ENCODE measurements around the gene REX1BD. TPM values are rescaled to one million over a fixed set of nuclear protein-coding genes. Genes with fewer than 3 reads are reported as not detected.

REX1BD gene
- total and polyA plus RNA-seq, 4 donors = 51.4 to 114 (median 83.0) TPM

DNA sequence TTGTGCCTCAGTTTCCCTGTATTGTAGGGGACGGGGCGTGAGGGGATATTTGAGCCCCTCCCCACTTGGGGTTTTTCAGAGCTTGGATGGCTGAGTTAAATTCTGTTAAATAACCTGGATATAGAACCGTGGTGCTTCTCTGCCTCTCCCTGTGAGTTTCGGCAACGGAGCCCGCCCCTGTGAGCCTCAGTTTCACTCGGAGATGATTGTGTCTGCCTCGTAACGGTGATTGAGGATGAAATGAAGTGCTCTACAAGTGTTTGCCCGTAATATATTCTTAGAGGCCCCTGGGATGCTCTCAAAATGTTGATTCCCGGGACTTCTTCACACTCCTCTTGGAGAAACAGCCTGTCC lies 30.4 kb upstream of the REX1BD start:
- DNase-seq = peak in 1 of 3 donors; percentile 28
- no peaks in the 10 kb centered on the region for H3K27me3 ChIP-seq (ENCODE audit: control insufficient read depth in 3 of 3, insufficient read depth in 3 of 3, low read length in 2 of 3)
- no peaks in the 10 kb centered on the region for H3K9me3 ChIP-seq (ENCODE audit: control insufficient read depth in 4 of 4, insufficient read depth in 3 of 4, low read length in 3 of 4)
- H3K27ac ChIP-seq (ENCODE audit: low read depth in 1 of 2, low read length in 1 of 2) = peak overlapping the region; percentile 85 to 96
- peak overlapping the region; percentile 65 to 87 for H3K9ac ChIP-seq (ENCODE audit: insufficient read depth in 1 of 2, low read length in 2 of 2)
- peak overlapping the region; percentile 86 for H3K4me3 ChIP-seq
- peaks cover 0 to 14% (median 0%) of the 10 kb centered on the region in 5 donors for H3K4me1 ChIP-seq (ENCODE audit: control insufficient read depth in 5 of 5, insufficient read depth in 5 of 5, low read length in 5 of 5)
- ATAC-seq (ENCODE audit: insufficient read depth, low FRiP score) = no peak
- H3K36me3 ChIP-seq (ENCODE audit: control insufficient read depth in 4 of 4, insufficient read depth in 4 of 4, low read length in 4 of 4) = peaks cover 0 to 12% (median 3%) of the 10 kb centered on the region in 4 donors
- TF ChIP-seq, protein P1, sequence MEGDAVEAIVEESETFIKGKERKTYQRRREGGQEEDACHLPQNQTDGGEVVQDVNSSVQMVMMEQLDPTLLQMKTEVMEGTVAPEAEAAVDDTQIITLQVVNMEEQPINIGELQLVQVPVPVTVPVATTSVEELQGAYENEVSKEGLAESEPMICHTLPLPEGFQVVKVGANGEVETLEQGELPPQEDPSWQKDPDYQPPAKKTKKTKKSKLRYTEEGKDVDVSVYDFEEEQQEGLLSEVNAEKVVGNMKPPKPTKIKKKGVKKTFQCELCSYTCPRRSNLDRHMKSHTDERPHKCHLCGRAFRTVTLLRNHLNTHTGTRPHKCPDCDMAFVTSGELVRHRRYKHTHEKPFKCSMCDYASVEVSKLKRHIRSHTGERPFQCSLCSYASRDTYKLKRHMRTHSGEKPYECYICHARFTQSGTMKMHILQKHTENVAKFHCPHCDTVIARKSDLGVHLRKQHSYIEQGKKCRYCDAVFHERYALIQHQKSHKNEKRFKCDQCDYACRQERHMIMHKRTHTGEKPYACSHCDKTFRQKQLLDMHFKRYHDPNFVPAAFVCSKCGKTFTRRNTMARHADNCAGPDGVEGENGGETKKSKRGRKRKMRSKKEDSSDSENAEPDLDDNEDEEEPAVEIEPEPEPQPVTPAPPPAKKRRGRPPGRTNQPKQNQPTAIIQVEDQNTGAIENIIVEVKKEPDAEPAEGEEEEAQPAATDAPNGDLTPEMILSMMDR (IDR thresholded peaks at IDR 0.05; ENCODE audit: control extremely low read depth, extremely low read depth) = no peak
- 6 to 7% methylated on average over 11 of the region's 11 CpGs for WGBS, 2 donors

DNA sequence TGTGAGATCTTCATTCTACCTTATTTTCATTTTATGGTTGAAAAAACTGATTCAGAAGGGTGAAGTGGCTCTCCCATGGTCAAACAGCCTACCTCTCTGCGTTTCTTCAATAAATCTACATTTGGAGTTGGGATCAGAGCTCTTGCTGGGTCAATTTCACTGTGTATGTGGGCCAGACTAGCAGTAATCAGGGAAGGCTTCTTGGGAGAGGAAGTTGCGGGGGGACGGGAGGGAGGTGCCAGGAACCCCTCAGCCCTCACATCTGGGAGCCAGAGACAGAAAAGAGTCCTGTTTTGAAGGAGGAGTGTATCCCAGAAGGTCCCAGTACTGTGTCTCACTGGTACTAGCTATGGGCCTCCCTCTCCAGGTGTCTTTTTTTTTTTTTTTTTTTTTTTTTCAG lies 30.0 kb upstream of the REX1BD start:
- WGBS, 2 donors = 51 to 53% methylated on average over 3 of the region's 3 CpGs
- no peaks in the 10 kb centered on the region for H3K9me3 ChIP-seq (ENCODE audit: control insufficient read depth in 4 of 4, insufficient read depth in 3 of 4, low read length in 3 of 4)
- H3K4me3 ChIP-seq = no peak overlapping the region
- DNase-seq = no peak
- H3K9ac ChIP-seq (ENCODE audit: insufficient read depth in 1 of 2, low read length in 2 of 2) = peak overlapping the region; percentile 65 to 87
- H3K36me3 ChIP-seq (ENCODE audit: control insufficient read depth in 4 of 4, insufficient read depth in 4 of 4, low read length in 4 of 4) = peaks cover 0 to 12% (median 4%) of the 10 kb centered on the region in 4 donors
- peak overlapping the region; percentile 85 to 96 for H3K27ac ChIP-seq (ENCODE audit: low read depth in 1 of 2, low read length in 1 of 2)
- ATAC-seq (ENCODE audit: insufficient read depth, low FRiP score) = no peak
- TF ChIP-seq, protein P1 (IDR thresholded peaks at IDR 0.05; ENCODE audit: control extremely low read depth, extremely low read depth) = no peak
- H3K4me1 ChIP-seq (ENCODE audit: control insufficient read depth in 5 of 5, insufficient read depth in 5 of 5, low read length in 5 of 5) = peaks cover 0 to 14% (median 0%) of the 10 kb centered on the region in 5 donors
- H3K27me3 ChIP-seq (ENCODE audit: control insufficient read depth in 3 of 3, insufficient read depth in 3 of 3, low read length in 2 of 3) = no peaks in the 10 kb centered on the region

DNA sequence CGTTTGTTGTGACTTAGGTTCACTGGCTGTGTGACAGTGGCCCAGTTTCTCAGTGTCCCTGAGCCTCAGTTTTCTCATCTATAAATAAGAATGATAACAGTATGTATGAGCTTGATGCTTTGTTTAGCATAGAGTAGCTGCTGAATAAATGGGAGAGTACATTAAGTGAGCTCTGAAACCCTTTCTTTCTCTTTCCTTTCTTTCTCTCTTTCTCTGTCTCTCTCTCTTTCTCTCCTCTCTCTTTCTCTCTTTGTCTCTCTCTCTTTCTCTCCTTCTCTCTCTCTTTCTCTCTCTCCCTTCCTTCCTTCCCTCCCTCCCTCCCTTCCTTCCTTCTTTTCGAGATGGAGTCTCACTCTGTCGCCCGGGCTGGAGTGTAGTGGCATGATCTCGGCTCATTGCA lies 28.9 kb upstream of the REX1BD start:
- no peak overlapping the region for H3K9ac ChIP-seq (ENCODE audit: insufficient read depth in 1 of 2, low read length in 2 of 2)
- WGBS, 2 donors = 53 to 57% methylated on average over 5 of the region's 5 CpGs
- no peak overlapping the region for H3K27ac ChIP-seq (ENCODE audit: low read depth in 1 of 2, low read length in 1 of 2)
- peaks cover 0 to 14% (median 0%) of the 10 kb centered on the region in 5 donors for H3K4me1 ChIP-seq (ENCODE audit: control insufficient read depth in 5 of 5, insufficient read depth in 5 of 5, low read length in 5 of 5)
- H3K9me3 ChIP-seq (ENCODE audit: control insufficient read depth in 4 of 4, insufficient read depth in 3 of 4, low read length in 3 of 4) = no peaks in the 10 kb centered on the region
- peaks cover 3 to 18% (median 9%) of the 10 kb centered on the region in 4 donors for H3K36me3 ChIP-seq (ENCODE audit: control insufficient read depth in 4 of 4, insufficient read depth in 4 of 4, low read length in 4 of 4)
- H3K4me3 ChIP-seq = no peak overlapping the region
- no peaks in the 10 kb centered on the region for H3K27me3 ChIP-seq (ENCODE audit: control insufficient read depth in 3 of 3, insufficient read depth in 3 of 3, low read length in 2 of 3)
- TF ChIP-seq, protein P1 (IDR thresholded peaks at IDR 0.05; ENCODE audit: control extremely low read depth, extremely low read depth) = no peak
- DNase-seq (no peak), ATAC-seq (ENCODE audit: insufficient read depth, low FRiP score) (no peak)

DNA sequence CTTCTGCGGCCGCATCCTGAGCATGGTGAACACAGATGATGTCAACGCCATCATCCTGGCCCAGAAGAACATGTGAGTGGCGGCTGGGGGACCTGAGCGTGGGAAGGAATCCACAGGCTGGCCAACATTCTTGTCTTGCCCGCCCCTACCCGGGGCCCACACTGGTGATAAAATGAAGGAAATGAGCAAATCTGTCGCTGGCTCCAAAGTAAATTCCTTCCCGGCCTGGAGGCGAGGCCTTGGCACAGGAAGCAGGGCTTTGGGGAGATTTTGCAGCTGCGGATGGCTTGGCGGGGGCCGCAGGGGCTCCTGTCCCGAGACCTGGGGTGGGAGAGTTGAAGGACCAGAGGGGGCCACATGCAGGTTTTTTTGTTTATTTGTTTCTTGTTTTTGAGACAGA lies 26.5 kb upstream of the REX1BD start:
- Histone ChIP-seq H3K4me1 (ENCODE audit: control insufficient read depth in 5 of 5, insufficient read depth in 5 of 5, low read length in 5 of 5) (peaks cover 0 to 14% (median 0%) of the 10 kb centered on the region in 5 donors), H3K9ac (ENCODE audit: insufficient read depth in 1 of 2, low read length in 2 of 2) (no peak overlapping the region), H3K27ac (ENCODE audit: low read depth in 1 of 2, low read length in 1 of 2) (peak overlapping the region; percentile 36 to 73), H3K4me3 (no peak overlapping the region), H3K27me3 (ENCODE audit: control insufficient read depth in 3 of 3, insufficient read depth in 3 of 3, low read length in 2 of 3) (no peaks in the 10 kb centered on the region), H3K36me3 (ENCODE audit: control insufficient read depth in 4 of 4, insufficient read depth in 4 of 4, low read length in 4 of 4) (peaks cover 10 to 37% (median 17%) of the 10 kb centered on the region in 4 donors), H3K9me3 (ENCODE audit: control insufficient read depth in 4 of 4, insufficient read depth in 3 of 4, low read length in 3 of 4) (no peaks in the 10 kb centered on the region)
- TF ChIP-seq, protein P1 (IDR thresholded peaks at IDR 0.05; ENCODE audit: control extremely low read depth, extremely low read depth) = no peak
- whole genome bisulfite sequencing, 2 donors = 71 to 80% methylated on average over 14 of the region's 14 CpGs
- peak in 2 of 3 donors; percentile 16 to 29 for DNase-seq
- ATAC-seq (ENCODE audit: insufficient read depth, low FRiP score) = no peak

Data from lung (tissue), 12 donors.